K562 (cell line): ENCODE results near the gene RAD54L. TPM values are rescaled to one million over a fixed set of nuclear protein-coding genes. Genes with fewer than 3 reads are reported as not detected.

ENCODE experiments used
- E4F1 ChIP-seq: fragments of 250-450 bp; sonication (Bioruptor Pico); IDR thresholded peaks from 2 replicates; pipeline ENCODE4 v1.5.0; 2021; ENCODE audit warnings: mild to moderate bottlenecking, borderline replicate concordance
- HOMEZ ChIP-seq: fragments of 250-450 bp; sonication (Bioruptor Pico); IDR thresholded peaks from 2 replicates; pipeline ENCODE4 v1.4.0; 2020; ENCODE audit warnings: mild to moderate bottlenecking, moderate library complexity
- MECOM ChIP-seq: fragments of 250-450 bp; sonication (Bioruptor Pico); IDR thresholded peaks from 2 replicates; pipeline ENCODE4 v1.8.0; 2022; ENCODE audit warnings: inconsistent platforms
- NFXL1 ChIP-seq: fragments of 450-650 bp; formaldehyde crosslinking; IDR thresholded peaks from 2 replicates; pipeline ENCODE4 v1.4.0; 2021; ENCODE audit warnings: mild to moderate bottlenecking
- NR3C1 ChIP-seq: sonication (generic); formaldehyde crosslinking; IDR thresholded peaks from 2 replicates; pipeline ENCODE4 v1.8.1; 2022; ENCODE audit warnings: missing genetic modification reagents
- PRMT5 ChIP-seq: sonication (generic); formaldehyde crosslinking; IDR thresholded peaks from 2 replicates; pipeline ENCODE4 v1.5.0; 2020; ENCODE audit warnings: missing genetic modification reagents
- SFPQ ChIP-seq: fragments of 200-400 bp; formaldehyde crosslinking; IDR thresholded peaks from 2 replicates; pipeline ENCODE4 v1.6.1; 2017; ENCODE audit warnings: mild to moderate bottlenecking, low read depth, low read length, moderate library complexity
- SPI1 ChIP-seq: IDR thresholded peaks from 2 replicates; pipeline ENCODE4 v1.6.1; 2011; ENCODE audit warnings: low read depth, low read length, control low read depth, borderline replicate concordance
- SREBF2 ChIP-seq: sonication (generic); formaldehyde crosslinking; IDR thresholded peaks from 2 replicates; pipeline ENCODE4 v1.4.0; 2020; ENCODE audit warnings: mild to moderate bottlenecking, missing genetic modification reagents
- THAP12 ChIP-seq: fragments of 250-450 bp; sonication (Bioruptor Pico); IDR thresholded peaks from 2 replicates; pipeline ENCODE4 v1.9.0; 2021; ENCODE audit warnings: mild to moderate bottlenecking, inconsistent platforms
- ZNF12 ChIP-seq: sonication (generic); formaldehyde crosslinking; IDR thresholded peaks from 2 replicates; pipeline ENCODE4 v1.4.0; 2020; ENCODE audit warnings: mild to moderate bottlenecking, missing genetic modification reagents
- ZNF347 ChIP-seq: fragments of 450-650 bp; formaldehyde crosslinking; IDR thresholded peaks from 2 replicates; pipeline ENCODE4 v1.4.0; 2020; ENCODE audit warnings: low read depth, mild to moderate bottlenecking, moderate library complexity
- ZNF707 ChIP-seq: fragments of 250-450 bp; sonication (Bioruptor Pico); conservative IDR thresholded peaks from 2 replicates; pipeline ENCODE4 v1.8.0; 2022; ENCODE audit warnings: inconsistent platforms, mild to moderate bottlenecking, moderate library complexity
- polyA plus RNA-seq, 8 experiments: library from polyadenylated mRNA; depleted of rRNA in 4 of 8; stranded (reverse) in 5 of 8; unstranded in 3 of 8; fragments of >200 nt; fragmentation: Nextera tagmentation in 2 of 8; fragmentation: Illumina TruSeq in 1 of 8; extraction: Ambion mirVana in 2 of 8; extraction: Trizol in 1 of 8; gene quantifications; 2 replicates each; pipeline versions ENCODE4 v1.2.1 to v1.2.3, GENCODE V29; 2011 to 2014; ENCODE audit warnings: inconsistent platforms in 1 of 8, missing spikeins in 1 of 8
- total RNA-seq, 7 experiments: library from RNA; depleted of rRNA in 6 of 7; stranded (reverse); fragments of >200 nt in 6 of 7; fragmentation: Illumina TruSeq in 2 of 7; extraction: Trizol in 2 of 7; gene quantifications; 2 replicates each; pipeline versions ENCODE4 v1.2.1 to v1.2.3, GENCODE V29; 2011 to 2021; ENCODE audit warnings: low replicate concordance in 1 of 7
- TF ChIP-seq, protein P1 (sequence below): fragments of 450-650 bp; formaldehyde crosslinking; IDR thresholded peaks from 2 replicates; pipeline ENCODE4 v1.4.0; 2020; ENCODE audit warnings: mild to moderate bottlenecking, moderate library complexity
- TF ChIP-seq, protein P2 (sequence below): sonication (generic); formaldehyde crosslinking; IDR thresholded peaks from 2 replicates; pipeline ENCODE4 v1.8.0; 2022; ENCODE audit warnings: missing genetic modification reagents, mild to moderate bottlenecking, borderline replicate concordance

Gene RAD54L
- total and polyA plus RNA-seq, 9 of the 15 experiments (the other 6 are each of a cell fraction or from before 2014, with no cell fraction given): 17.9 to 92.3 (median 37.5) TPM

GRCh38 chr1:46303038-46303871 is 55.7 kb downstream of the RAD54L start, which contains the start of the genes LRRC41 and UQCRH (continued):
- TF ChIP-seq E4F1 (CRISPR knock-in tag): no peak
- no peak for TF ChIP-seq SREBF2
- TF ChIP-seq NFXL1 (CRISPR knock-in tag): no peak
- no peak for TF ChIP-seq NR3C1
- TF ChIP-seq ZNF12 (CRISPR knock-in tag): no peak; the same call in 1 of the 2 replicates
- peak; percentile 46 for TF ChIP-seq SPI1
- no peak for TF ChIP-seq ZNF347
- TF ChIP-seq SFPQ: no peak
- no peak for TF ChIP-seq PRMT5 (CRISPR knock-in tag)
- TF ChIP-seq, protein P1, sequence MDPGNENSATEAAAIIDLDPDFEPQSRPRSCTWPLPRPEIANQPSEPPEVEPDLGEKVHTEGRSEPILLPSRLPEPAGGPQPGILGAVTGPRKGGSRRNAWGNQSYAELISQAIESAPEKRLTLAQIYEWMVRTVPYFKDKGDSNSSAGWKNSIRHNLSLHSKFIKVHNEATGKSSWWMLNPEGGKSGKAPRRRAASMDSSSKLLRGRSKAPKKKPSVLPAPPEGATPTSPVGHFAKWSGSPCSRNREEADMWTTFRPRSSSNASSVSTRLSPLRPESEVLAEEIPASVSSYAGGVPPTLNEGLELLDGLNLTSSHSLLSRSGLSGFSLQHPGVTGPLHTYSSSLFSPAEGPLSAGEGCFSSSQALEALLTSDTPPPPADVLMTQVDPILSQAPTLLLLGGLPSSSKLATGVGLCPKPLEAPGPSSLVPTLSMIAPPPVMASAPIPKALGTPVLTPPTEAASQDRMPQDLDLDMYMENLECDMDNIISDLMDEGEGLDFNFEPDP: no peak
- TF ChIP-seq MECOM: peak; percentile 45; the same call in 1 of the 2 replicates
- TF ChIP-seq THAP12 (CRISPR knock-in tag): peak; percentile 95
- TF ChIP-seq, protein P2, sequence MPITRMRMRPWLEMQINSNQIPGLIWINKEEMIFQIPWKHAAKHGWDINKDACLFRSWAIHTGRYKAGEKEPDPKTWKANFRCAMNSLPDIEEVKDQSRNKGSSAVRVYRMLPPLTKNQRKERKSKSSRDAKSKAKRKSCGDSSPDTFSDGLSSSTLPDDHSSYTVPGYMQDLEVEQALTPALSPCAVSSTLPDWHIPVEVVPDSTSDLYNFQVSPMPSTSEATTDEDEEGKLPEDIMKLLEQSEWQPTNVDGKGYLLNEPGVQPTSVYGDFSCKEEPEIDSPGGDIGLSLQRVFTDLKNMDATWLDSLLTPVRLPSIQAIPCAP: peak; percentile 66; the same call in 1 of the 2 replicates
- no peak for TF ChIP-seq HOMEZ (CRISPR knock-in tag)
- TF ChIP-seq ZNF707: no peak
